GM18951 (cell line): ENCODE measurements around the gene CTBS.
"Not testable (repeated sequence)": the region's sequence is repeated elsewhere in the genome, so short reads cannot be mapped to it uniquely, and the experiment has no call there.

Experiments
- POLR2A ChIP-seq: IDR thresholded peaks from 4 replicates; pipeline ENCODE4 v1.6.1; 2011; ENCODE audit warnings: mild to moderate bottlenecking; ENCODE audit not compliant: insufficient read length, insufficient read depth; ENCODE audit errors: extremely low read depth
- in situ Hi-C: fragments of 300-500 bp; cut with MboI; formaldehyde crosslinking; loops from one replicate; pipeline ENCODE4 v1.12.0; 2022; ENCODE audit warnings: low sequenced_read_pairs, mixed read lengths, inconsistent platforms; ENCODE audit not compliant: unreplicated experiment

The CTBS gene

DNA sequence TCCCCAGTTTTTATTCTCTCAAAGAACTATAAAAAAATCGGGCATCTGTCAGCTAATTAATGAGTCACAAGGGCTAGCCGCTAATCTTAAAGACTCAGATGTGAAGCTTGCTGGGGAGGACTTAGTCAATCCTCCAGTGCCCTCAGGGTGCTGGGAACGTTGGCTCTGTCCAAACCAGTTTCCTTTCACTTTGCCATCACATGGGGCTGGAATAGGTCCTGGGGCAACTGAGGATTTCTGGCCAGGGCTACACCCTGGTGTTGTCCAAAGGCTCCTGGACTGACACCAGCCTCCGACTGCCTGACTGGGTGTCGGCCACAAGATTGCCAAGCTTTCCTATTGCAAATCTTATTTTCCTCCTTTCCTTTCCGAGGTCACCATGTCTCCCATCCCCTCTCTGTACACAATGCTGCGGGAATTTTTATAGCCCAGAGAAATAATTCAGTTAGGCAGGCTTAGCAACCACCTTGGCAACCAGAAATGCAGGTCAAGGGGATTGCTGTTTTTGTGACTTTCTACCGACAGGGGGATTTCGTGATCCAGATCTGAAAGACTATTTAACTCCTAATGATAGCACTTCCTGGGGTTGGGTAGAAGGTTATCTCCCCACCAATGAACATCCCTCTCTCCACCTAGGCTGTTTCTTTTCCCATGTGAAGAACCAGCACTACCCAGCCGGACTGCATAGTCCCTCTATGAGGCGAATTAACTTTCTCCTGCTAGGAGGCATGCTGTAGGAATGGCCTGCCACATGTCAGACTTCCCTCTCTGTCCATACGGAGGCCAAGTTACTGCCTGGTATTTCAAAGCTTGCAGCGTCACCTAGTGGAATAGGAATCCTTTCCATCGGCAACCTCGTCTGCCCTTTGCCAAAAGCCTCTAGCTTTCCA, 29.9 kb upstream of the CTBS start:
- no peak for TF ChIP-seq POLR2A
- in situ Hi-C loops = loop anchor here (25.0 kb wide), 1 partner anchor 467 kb away; the partner anchor contains the start of gene PRKACB

DNA sequence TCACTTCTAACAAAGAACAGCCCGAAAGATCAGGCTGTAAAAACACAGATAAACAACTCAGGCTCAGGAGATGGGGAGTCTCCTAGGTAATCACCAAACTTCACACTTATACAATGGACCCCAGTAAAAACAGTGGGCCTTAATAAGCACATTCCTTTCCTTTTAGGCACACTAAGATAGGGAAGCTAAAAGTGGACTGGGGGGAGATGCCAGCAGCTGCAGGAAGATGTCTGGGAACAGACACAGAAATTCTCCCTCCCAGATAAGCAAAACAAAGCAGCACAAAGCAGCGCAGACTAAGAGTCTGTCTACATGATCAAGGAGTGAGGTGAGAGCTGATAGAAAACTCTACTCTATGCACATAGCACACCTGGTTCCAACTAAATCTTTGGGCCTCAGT, 29.0 kb upstream of the CTBS start:
- no peak for TF ChIP-seq POLR2A
- in situ Hi-C loops = loop anchor here (25.0 kb wide), 1 partner anchor 466 kb away; the partner anchor contains the start of gene PRKACB

DNA sequence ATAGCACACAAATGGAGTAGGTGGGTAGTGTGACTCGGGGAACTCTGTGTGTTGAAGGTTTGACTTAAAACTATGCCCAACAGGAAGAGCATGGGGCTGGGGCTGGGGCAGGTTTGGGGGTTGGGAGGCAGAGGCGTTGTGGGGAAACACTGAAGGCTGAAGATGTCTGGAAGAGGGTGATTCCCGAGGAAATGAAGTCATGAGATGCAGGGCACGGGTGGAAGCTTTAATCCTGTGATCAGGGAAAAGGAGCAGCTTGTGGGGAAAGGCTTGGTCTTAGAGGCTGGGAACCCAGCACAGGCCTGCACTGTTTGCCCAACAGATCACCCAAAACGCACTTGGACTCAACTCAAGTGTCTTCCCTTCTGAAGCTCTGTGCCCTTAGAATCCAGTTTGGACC, 26.6 kb upstream of the CTBS start:
- in situ Hi-C loops = loop anchor here (25.0 kb wide), 1 partner anchor 463 kb away; the partner anchor contains the start of gene PRKACB

DNA sequence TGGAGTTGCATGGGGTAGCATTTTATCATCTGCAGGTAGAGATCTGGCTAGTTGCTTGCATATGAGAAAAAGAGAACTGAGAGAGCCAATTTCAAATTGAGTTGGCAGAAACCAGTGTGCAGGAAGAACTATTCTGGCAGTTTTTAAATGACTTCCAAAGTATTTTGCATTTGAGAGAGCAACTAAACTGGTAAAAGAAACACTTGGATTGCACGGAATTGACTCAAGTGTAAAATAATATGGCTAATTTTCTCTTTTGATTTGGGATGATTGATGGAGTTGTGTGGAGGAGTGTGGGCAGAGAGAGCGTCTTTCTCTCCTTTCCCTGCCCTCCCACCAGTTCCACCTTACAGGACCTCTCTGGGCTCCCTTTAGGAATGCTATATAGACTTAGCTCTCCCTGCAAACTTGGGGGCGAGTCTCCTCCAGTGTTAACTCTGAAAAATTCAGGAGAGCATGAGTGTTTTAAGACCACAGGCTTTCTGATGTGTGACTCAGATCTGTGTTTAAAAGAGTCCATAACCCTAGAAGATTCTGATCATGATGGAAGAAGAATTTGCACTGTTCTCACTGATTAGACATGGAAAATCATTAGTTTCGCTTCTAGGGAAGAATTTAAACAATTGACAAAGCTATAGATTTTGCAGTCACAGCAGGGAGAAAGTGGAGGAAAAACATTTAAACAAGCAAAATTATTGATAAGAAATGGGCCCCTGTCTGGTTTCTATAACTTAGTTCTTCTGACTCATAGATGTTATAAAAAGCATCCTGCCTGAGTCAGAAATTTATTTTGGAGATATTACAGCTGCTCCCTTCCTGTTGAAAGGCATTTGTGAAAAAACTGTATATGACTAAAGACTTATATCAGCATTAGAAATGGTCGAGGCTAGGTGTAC, 24.9 kb upstream of the CTBS start:
- no peak for TF ChIP-seq POLR2A
- in situ Hi-C loops = no loop called here

More for the DNA sequence above, 26.6 kb upstream of the CTBS start:
- TF ChIP-seq POLR2A = no peak

DNA sequence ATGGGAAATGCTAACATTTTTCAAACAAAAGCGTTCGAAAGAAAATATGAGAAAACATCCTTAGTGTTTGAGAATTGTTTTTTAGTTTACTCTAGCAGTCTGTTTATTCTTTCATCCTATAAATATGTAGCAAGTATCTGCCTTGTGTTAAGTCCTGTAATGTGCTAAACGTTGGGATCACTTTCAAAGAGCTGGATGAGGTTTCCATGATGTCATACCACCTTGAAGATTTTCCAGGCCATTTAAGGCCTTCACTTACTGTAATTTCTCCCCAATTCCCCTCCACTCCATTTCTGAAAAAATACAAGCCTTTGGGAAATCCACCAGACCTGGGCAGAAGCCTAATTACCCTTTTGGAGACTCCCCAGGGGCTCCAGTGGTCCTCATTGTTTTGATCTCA, 24.2 kb upstream of the CTBS start:
- no peak for TF ChIP-seq POLR2A
- in situ Hi-C loops = no loop called here

DNA sequence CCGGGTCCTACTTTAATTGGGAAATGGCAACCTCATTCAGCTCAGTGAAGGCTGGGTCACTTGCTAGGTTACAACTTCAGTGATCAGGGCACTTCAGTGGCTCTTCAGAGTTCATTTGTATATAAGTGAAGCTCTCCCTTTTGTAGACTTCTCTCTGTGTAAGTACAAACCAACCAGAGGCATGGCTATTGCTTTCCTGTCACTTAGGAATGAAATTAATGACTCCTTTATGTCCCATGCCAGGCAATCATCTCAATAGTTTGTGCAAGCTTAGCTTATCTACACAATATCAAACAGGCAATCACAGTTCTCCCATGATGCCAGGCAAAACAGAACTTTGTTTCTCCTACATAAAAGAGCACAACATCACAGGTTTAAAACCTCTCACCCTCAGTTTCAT, 22.8 kb upstream of the CTBS start:
- TF ChIP-seq POLR2A = no peak
- in situ Hi-C loops = no loop called here

DNA sequence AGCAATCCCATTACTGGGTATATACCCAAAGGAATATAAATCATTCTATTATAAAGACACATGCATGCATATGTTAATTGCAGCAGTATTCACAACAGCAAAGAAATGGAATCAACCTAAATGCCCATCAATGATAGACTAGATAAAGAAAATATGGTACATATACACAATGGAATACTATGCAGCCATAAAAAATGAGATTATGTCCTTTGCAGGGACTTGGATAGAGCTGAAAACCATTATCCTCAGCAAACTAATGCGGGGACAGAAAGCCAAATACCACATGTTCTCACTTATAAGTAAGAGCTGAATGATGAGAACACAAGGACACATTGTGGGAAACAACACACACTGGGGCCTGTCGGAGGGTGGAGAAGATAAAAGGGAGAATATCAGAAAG, 20.7 kb upstream of the CTBS start:
- in situ Hi-C loops = not testable (repeated sequence)

DNA sequence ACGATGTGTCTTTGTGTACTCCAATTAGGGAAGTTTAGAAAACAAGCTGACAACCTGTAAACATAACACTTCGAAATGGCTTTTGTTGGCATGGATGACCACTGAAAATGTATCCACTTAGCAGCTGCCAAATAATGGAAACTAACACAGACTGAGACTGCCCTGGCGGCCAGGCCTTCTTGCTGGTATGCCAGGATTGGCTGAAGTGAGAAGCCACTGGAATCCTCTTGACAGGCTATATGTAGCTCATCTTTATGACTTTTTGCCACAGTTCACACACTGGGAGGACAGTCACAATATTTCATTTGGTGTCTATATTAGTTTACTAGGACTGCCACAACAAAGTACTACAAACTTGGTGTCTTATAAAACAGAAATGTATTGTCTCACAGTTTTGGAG, 12.9 kb upstream of the CTBS start:
- no peak for TF ChIP-seq POLR2A
- in situ Hi-C loops = no loop called here

DNA sequence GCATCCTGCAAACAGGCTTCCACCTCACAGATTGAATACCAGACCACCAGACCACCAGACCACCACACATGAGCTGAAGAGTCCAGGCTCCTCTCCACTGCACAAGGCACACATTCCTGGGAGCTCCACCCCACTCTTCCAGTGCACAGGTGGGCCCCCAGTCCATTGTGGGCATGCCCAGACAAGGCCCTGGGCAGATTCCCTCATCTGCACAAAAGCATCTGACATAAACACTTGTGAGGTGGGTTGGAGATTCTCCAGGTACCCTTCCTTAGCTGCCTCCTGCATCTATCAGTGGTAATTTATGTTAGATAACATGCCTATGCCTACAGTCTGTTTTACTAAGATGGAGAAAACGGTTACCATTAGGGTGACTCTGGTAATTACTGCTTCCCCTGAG, 11.6 kb upstream of the CTBS start:
- in situ Hi-C loops = no loop called here
- no peak for TF ChIP-seq POLR2A

DNA sequence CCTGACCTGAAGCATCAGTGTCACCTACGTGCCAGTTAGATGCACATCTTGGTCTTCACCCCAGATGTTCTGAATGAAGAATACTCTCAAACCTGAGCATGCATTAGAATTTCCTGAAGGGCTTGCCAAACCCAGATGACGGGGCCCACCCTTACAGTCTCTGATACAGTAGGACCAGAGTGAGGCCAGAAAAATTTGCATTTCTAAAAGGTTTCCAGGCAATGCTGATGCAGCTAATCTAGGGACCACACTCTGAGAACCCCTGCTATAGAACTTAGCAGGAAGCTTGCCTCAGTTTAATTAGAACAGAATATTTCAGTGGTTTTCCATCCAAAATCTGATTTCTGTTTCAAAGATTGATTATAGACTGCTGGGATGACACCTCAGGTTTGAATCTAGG, 9.9 kb upstream of the CTBS start:
- in situ Hi-C loops = no loop called here
- TF ChIP-seq POLR2A = no peak

DNA sequence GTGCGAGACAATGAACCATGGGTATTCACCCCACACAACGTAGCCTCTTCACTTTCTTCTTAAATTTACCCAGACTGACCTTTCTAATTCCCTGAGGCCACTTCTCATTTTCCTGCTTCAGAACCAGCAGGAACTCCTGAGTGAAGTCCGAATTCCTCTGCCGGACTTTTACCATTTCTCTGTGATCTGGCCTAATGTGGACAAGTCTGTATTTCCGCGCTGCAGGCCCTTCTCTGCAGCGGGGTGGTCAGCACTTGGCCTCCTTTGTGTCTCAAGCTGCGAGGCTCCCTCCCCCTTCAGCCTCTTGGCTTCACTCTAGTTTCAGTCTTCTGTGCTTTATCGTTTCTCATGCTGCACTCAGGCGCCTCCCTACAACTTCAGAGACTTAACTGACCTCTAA, 9.4 kb upstream of the CTBS start:
- no peak for TF ChIP-seq POLR2A

DNA sequence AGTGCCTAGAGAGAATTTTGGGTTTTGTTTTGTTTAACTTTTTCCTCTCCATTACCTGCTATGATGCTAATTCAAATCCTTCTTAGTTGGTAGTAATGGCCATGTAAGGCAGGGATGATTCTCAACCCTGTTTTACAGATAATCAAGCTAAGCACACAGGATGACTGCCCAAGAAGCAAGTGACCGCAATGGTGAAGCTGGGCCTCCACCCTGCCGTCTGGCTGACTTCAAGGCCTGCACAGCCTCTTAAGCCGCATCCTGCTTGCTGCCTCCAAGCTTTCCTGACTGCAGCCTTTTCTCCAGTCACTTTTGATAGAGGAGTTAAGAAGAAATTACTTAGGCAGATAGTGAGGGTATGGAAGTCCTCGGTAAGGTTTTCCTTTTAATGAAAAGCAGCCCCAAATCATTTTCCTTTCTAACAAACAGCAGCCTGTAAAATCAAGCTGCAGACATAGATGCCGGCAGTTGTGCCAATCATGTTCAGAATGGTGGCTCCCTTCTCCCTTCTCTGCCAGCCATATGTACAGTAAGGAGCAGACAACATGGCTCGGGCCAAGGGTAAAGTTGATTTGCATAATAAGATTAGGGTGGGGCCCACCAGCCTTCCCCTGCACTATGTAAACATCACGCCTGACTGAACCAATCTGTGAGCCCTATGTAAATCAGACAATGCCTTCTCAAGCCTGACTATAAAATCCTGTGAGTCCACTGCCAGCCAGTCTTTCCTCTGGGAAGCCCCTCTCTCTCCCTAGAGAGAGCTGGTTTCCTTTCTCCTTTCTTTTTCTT, 8.8 kb upstream of the CTBS start:
- no peak for TF ChIP-seq POLR2A
- in situ Hi-C loops = no loop called here

More for the DNA sequence above, 9.4 kb upstream of the CTBS start:
- in situ Hi-C loops = no loop called here

DNA sequence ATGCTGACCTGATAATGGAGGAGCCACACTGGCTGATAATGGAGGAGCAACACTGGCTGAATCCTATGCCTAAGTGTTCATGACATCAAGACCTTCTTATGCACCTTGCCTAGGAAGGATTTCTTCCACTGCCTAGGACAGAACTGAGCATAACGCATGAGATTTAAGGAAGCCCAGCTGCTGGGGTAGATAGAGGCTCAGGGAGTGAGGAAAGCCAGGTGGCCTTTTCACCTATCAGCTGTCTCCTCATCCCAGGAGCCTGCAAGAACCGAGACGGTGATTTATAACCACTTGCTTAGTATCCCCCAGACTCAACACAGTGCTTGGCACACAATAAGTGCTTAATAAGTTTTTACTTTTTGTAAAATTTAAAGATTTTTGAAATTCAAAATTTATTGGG, 7.4 kb upstream of the CTBS start:
- in situ Hi-C loops = no loop called here
- no peak for TF ChIP-seq POLR2A

DNA sequence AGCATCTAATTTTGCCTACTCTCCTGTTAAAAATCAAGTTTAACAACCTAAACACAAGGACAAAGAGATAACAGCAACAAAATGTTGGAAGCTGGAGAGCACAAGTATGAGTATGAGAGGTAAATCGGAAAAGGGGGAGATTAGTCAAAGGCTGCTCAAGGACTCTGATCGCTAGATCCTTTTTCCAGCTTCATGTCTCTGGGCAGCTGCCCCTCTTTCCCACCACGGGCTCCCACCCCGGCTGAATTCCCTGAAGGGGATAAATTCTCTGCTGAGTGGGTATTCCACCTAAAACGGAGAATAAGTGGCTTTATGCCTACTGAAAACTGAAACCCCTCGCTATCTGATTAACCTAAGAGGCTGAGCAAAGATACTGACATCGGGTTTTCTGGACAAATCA, 696 bp upstream of the CTBS start:
- no peak for TF ChIP-seq POLR2A
- in situ Hi-C loops = no loop called here
